NCI-H2227 (cell line): ENCODE data around the gene SIK2.
"Not testable (repeated sequence)": the region's sequence is repeated elsewhere in the genome, so short reads cannot be mapped to it uniquely, and the experiment has no call there.

Experiments
- DNase-seq: peaks from one replicate; lab custom pipeline; 2025; ENCODE audit not compliant: unreplicated experiment; lab: John Stamatoyannopoulos, UW

Gene SIK2

DNA sequence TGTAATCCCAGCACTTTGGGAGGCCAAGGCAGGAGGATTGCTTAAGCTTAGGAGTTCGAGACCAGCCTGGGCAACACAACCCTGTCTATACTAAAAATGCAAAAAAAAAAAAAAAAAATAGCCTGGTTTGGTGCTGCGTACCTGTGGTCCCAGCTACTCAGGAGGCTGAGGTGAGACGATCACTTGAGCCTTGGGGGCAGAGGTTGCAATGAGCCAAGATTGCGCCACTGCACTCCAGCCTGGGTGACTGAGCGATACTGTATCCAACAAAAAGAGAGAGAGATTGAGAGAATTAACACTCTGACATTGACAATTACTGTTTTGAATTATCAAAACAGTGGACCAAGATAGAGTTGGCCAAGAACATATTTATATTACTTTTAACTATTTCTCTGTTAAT lies 53.7 kb downstream of the SIK2 start:
- DNase-seq = no peak

DNA sequence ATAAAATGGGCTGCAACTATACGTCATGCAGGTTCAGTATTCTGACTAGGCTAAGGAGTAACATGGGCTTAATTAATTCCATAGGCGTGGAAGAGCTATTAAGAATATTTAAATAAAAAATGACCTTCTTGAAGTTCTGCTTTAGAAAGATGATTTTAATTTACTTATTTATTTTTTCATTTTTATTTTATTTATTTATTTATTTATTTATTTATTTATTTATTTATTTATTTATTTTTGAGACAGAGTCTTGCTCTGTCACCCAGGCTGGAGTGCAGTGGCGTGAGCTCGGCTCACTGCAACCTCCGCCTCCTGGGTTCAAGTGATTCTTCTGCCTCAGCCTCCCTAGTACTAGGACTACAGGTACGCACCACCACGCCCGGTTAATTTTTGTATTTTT lies 55.7 kb downstream of the SIK2 start:
- not testable (repeated sequence) for DNase-seq

DNA sequence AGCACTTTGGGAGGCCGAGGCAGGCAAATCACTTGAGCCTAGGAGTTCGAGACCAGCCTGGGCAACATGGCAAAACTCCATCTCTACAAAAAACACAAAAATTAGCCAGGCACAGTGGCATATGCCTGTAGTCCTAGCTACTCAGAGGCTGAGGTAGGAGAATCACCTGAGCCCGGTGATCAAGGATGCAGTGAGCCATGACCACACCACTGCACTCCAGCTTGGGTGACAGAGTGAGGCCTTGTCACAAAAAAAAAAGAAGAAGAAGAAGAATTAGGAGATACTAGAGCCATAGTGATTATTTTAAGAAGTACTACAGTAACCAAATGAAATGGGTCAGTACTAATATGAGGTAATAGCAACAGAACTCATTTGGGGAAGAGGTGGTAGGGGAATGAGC lies 56.2 kb downstream of the SIK2 start:
- not testable (repeated sequence) for DNase-seq

DNA sequence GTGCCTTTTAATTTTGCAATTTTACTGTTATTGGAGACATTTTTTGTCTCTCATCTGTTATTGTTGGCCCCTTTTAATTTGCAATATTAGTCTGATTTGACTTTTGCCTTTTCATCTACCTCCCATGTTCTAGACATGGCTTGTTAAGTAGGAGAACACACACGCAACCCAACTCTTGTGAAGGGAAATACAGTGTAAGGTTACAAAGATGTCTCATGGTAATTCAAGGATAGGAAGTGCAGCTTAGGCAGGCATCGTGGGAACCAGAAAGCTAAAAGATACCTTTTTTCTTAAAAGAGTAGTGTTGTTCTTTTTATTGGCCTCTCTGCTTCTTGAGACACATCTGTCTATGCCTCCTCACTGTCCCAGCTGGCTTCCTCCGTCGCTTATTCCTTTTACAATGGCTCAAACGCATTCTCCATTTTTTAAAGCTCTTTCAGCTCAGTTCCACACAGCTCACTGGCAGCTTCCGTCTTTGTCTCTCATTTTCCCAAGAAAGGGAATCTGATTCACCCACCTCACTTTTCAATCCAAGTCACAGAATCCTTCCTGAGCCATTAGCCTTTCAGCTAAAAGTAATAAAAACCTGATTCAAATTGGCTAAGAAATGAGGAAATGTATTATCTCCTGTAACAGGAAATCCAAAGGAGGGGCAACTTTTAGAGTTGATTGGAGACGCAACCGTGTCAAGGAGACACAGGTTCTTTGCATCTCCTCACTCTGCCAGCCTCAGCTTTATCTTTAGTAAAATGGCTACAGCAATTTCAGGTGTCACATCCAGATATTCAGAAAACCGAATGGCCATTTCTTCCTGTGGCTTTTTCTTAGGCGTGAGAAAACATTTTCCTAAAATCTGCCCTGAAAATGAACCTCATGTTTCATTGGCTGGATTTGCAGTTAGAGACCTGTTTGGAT lies 57.2 kb downstream of the SIK2 start:
- DNase-seq = no peak

DNA sequence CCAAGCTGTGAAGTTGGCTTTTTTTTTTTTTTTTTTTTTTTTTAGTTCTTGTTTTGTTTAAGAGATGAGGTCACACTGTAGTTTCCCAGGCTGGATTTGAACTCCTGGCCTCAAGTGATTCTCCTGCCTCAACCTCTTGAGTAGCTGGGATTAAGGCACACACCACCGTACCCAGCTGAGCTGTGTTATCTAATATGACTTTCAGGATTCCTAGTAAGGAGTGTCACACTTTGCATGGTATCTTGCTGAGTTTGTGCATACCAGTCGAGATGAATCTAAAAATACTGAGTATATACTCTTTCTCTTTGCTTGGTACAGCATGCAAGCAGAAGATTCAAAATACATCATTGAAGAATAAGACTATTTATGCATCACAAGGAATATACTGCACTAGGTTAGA lies 58.6 kb downstream of the SIK2 start:
- DNase-seq = no peak

DNA sequence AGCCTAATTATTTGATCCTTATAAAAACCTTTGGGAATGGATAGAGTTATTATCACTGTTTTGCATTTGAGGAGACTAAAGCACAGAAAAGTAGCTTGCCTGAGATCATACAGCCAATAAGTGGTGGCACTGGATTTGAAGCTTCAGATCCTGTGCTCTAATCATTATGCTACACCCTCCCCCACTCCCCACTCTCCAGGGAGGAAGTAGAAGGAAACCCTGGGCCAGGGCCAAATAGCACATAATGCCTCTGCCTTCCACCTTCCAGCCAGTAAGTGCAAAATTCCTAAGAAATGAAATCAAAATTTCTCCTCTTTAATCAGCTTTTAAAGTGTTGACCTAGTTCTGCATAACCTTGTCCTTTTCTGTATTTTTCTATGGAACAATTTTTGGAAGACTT lies 61.6 kb downstream of the SIK2 start:
- DNase-seq = no peak

DNA sequence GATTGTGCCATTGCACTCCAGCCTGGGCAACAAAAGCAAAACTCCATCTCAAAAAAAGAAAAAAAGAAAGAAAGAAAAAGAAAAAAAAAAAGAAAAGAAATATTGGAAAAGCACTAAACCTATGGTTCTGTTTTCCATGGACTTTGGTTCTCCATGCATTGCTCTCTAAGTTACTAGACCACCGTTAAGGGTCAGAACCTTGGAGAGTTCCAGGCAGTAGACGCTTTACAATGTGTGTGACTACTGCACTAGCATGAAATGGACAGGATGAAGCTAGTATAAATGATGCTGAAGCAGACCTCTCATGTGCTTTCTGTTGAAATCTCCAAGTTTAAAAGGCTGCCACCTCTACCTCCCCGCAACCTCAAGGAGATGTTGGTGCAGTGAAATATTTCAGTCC lies 63.5 kb downstream of the SIK2 start:
- no peak for DNase-seq

DNA sequence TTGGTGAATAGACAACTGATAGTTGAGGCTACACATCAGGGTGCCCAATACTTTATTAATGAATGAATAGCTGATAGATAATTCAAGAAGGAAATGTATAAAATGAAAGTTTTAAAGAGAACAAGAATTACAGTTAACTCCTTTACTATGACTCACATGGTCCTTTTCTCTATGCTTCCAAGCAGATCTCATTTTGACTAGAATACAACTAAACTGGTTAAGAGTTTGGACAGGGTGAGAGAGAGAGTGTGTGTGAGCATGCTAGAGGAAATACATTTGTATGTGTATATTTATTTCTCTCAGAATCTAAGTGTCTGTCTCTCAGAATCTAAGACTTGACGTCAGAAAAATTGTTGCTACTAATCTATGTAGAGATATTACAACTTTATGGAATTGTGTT lies 66.7 kb downstream of the SIK2 start:
- DNase-seq = no peak

DNA sequence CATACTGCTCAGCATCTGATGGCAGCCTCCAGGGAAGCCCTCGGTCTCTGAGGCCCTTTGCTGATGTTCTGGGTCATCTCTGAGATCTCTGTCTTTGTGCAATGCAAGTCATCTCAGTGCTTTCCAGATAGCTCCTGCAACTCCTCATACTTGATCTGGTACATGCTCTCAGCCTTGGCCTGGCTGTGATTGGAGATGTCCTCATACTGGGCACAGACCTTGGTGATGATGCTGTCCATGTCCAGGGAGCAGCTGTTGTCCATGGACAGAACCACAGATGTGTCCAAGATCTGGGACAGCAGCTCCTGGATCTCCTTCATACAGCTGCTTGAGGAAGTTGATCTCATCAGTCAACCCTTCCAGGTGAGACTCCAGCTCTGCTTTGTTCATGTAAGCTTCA lies 69.1 kb downstream of the SIK2 start:
- DNase-seq = no peak

DNA sequence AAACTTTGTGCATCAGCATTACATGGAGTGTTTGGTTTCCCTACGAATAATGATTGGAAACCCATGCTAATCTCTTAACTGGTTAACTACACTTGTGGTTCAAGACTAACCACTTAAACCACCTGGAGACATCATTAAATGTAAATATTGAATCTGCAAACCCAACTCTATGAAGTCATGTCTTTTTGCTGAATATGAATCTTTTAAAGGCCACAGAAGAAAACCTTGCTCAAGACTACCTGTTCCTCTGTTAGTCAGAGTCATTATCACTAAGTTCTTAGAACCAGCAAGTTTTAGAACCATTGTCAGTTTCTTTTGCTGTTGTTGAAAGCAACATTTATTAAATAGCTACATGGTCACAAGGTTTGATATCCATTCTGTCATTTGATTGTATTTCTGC lies 70.7 kb downstream of the SIK2 start:
- no peak for DNase-seq

DNA sequence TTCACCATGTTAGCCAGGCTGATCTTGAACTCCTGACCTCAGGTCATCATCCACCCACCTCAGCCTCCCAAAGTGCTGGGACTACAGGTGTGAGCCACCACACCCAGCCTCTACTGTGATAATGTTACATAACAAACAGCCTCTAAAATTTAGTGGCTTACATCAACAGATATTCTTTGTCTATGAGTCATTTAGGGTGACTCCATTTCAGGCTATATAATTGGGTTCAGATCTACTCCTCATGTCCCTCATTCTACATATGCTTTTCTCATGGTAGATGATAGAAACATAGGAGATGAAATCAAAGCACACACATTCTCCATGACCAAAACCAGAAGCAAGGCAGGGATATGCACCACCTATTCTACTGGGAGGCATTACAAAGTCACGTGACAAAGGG lies 72.7 kb downstream of the SIK2 start:
- DNase-seq = no peak

DNA sequence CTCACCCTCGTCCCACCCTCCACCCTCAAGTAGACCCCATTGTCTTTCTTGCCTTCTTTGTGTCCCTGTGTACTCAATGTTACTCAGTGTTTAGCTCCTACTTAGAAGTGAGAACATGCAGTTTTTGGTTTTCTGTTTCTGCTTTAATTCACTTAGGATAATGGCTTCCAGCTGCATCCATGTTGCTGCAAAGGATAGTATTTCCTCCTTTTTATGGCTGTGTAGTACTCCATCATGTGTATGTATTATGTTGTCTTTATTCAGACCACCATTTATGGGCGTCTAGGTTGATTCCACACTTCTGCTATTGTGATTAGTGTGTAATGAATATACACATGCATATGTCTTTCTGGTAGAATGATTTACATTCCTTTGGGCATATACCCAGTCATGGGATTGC lies 73.6 kb downstream of the SIK2 start:
- DNase-seq = no peak

DNA sequence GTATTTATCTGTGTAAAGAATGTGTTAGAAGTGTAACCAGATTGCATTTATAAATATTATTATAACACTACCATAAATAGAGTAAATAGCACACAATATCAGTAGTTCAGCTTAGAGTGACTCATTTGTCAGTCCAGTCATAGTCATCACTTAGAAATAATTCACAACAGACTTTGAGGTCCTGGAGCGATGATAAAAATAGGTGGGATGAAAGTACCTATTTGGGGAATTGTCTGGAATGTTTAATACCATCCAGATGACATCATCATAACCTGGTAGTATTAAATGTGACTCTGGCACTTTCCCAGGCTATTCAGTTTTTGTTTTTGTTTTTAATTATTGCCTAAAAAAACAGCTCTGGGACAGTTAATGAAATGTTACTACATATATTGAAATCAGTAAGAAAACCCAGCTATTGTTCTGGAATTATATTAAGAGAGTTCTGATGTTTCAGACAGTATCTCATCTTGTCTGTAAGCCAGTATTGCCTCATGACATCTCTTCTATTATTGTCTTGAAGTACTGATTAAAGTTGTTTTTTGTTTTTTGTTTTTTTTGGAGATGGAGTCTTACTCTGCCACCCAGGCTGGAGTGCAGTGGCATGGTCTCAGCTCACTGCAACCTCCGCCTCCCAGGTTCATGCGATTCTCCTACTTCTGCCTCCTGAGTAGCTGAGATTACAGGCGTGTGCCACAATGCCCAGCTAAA lies 74.8 kb downstream of the SIK2 start:
- DNase-seq = no peak

DNA sequence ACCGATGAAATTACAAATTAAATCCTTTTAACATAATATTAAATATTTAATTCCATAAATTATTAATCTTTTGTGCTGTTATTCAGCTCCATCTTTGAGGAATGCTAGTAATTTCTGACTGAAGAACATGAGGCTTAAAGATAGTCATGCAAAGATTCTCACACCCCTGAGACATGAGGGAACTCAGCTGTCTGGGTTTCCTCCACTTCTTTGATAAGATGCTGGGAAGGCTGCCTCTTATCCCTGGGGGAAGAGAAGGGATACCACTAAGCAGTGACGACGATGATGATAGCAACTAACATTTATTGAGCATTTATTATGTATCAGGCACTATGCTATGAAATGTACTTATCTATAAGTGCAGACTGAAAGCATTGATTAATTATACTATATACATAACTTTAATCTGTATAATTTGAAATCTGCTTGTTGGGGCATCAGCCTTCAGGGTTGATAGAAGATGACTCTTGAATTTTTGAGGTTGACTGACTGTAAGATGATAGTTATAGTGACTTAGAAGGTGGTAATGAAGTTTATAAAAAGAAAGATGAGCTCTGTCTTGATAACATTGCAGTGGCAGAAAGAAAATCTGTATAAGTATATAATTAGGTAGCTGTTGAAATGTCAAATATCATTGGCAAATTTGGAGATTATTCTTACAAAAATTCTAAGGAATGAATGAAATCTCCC lies 78.4 kb downstream of the SIK2 start:
- DNase-seq = no peak

DNA sequence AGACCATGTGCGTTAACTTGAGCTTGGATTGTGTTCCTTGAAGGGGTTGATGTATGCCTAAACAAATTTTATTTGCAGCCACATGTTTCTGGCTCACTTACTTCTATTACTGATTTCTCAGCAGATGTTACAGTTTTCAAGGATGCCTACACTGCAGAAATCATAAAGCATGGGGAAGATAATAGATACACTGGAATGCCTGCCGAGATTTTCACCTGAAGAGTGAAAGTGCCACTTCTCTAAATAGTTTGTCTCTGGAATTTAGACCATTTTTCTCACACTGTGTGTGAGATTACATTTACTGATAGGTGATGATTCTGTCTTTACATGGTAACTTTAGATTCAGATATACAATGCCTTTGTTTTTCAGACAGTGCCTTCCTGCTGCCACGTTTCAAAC lies 81.6 kb downstream of the SIK2 start:
- DNase-seq = no peak

DNA sequence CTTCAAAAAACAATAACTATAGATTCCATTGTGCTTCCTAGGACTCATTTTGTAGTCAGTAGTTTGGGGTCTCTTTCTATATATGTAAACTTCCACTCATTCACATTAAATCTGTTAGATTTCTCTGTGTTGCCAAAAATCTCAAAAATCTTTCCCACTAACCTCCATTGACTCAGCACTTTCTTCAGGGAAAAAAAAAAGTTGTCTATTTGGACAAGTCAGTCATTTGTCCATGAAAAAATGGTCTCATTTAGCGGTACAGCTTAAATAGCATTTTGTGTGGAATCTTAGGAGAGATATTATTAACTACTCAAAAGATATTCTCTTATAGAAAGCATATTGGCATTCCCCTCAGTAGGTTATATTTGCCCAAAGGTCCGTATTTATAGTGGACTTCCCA lies 82.0 kb downstream of the SIK2 start:
- no peak for DNase-seq

DNA sequence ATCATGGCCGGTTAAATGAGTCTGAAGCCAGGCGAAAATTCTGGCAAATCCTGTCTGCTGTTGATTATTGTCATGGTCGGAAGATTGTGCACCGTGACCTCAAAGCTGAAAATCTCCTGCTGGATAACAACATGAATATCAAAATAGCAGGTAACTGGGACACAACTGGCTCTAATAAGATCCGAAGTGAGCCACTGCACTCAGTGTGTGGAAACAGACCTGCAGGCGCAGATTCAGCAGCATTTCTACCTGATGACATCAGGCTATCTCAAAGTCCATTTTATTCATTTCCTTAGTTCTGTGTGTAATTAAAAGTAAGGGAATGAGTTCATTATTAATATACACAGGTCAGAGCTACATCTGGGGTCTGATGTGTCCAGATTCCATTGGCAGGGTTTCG lies 85.8 kb downstream of the SIK2 start:
- no peak for DNase-seq

DNA sequence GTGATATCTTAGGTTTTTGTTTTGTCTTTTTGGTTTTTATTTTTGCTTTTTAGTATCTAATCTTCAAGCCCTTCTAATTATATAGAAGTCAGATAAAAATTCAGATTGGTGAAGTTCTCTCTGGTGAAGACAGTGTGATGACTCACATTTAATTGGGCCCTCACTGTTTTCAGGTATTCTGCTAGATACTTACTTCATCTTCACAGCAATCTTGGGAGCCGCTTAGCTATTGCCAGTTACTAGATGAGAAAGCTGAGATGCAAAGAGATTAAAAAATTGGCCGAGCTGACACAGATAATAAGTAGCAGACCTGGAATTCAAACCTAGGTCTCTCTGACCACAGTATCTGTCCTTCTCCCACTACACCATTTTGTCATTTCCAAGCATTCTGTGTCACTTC lies 88.9 kb downstream of the SIK2 start:
- DNase-seq = no peak

DNA sequence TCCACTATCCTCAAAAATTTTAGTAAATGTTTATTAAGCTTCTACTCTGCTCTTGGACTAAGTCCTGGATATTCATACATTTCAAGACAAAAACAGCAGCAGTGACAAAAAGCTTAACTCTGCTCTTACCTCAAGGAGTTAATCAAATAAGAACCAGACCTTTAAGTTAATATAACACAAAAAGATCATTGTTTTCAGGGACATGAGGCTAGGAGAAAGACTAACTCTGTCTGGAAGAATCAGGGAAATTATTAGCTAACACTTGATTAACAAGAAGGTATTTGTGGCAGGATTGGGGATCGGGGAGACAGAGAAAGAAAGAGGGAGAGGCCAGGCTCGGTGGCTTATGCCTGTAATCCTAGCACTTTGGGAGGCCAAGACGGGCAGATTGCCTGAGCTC lies 89.5 kb downstream of the SIK2 start:
- DNase-seq = no peak

DNA sequence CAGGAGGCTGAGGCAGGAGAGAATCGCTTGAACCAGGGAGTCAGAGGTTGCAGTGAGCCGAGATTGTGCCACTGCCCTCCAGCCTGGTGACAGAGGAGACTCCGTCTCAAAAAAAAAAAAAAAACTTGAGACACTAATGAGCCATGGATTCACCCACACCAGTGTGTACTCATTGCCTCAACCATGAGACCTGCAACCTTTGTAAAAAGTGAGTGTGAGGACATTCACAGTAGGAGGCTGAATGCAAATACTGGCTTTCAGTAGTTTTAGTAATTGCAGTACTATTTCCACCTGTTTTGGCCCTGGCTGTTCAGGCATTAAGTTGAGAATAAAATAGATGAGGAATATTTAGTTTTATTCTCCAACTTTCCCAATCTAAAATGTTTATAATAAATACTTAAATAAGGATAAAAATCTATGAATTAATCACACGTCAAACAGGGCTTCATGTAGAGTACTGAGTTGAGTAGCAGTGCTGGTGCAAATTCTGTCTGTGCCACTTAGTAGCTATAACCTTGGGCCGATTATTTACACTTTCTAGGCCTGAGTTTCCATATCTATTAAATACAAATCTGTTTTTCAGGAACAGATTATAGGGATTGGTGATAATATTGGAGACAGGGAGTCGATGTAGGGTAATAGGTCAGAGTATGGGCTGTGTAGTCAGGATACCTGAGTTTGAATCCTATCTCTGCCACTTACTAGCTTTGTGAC lies 91.1 kb downstream of the SIK2 start:
- no peak for DNase-seq

DNA sequence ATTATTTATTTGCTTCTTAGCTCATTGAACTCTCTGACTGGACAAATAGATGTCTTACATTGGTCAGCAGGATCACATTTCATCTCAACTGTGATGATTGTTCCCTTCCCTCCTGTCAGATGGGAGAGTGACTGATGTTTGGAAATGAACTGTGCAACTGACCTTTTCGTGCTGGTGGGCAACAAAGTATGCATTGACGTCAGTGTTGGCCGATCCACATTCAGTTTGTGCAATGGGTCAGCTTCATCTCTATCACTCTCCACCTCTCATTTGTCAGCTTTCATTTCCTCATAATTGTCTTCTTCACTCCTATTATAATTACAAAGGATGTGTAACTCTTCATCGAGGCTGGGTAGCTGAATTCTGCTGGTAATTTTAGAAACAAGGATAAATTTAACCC lies 92.6 kb downstream of the SIK2 start:
- peak; percentile 68 for DNase-seq
